Measurements from ENCODE around the gene WNT7A.

WNT7A gene

DNA sequence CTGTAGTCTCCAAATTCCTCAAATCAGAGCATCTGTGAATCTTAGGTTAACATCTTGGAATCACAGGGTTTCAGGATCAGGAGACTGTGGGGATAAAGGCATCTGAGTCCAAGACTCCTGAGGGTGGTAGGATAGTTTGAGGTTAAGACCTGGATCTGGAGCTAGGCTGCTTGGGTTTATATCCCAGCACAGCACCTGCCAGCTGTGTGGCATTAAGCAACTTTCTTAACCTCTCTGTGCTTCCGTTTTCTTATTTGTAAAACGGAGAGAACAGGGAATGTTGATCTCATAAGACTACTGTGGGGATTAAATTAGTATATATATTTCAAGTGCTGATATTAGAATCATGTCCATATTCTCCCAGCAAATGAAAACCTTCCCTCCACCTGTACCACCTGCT is 33.6 kb downstream of the WNT7A start:
- no peak for DNase-seq (ENCODE audit: low read depth in 2 of 2)

DNA sequence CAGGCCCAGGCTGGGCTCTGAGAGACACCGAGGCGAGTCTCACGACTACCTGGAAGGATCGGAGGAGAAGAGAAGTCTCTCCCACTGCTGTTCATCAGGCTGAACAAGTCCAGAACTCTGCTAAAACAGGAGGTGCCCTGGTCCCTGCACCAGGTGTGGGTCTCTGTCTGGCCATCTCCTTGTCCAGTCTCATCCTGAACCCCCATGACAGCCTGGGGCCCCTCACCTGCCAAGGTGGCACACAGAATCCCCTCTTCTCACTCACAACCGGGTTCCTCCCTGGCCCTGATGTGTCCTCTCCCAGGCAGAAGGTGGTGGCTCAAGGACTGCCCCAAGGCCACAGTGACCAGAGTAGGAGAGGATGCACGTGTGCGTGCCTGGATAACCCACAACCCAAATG is 34.1 kb downstream of the WNT7A start:
- no peak for DNase-seq (ENCODE audit: low read depth in 2 of 2)

DNA sequence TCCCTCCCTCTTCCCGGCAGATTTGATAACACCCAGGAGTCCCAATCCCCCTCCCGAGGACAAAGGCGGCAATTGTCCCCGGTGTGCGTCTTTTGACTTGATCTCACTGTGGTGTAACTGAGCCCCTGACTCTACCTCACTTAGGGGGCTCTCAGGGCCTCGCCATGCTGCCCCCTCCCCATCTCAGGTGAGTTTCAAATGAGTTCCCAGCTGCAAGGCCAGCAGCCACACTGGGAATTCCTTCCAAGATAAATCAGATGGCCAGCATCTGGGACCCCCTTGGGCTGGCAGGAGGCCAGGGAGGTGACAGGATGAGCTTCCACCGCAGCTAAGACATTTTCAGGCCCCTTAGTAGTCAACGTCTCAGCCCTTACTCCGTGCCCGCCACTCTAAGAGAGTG is 35.0 kb downstream of the WNT7A start:
- no peak for DNase-seq (ENCODE audit: low read depth in 2 of 2)

DNA sequence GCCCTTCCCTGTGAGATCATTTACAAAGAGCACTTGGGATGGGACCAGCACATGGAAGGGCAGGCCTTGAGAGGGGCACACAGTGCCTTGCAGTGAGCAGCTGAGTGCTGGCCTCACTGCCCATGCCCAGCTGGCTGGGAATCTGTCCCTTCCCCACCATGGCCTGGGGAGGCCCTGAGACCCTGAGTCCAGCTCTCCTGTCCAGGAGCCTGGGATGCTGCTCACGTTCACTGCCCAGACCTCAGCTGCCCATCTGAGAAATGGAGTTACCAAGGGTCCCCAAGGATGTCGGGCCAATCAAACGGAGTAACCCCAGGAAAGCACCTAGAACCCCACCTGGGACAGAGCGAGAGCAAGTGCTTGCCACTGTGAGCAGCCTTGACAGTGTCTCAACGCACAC is 35.6 kb downstream of the WNT7A start:
- DNase-seq (ENCODE audit: low read depth in 2 of 2): no peak

DNA sequence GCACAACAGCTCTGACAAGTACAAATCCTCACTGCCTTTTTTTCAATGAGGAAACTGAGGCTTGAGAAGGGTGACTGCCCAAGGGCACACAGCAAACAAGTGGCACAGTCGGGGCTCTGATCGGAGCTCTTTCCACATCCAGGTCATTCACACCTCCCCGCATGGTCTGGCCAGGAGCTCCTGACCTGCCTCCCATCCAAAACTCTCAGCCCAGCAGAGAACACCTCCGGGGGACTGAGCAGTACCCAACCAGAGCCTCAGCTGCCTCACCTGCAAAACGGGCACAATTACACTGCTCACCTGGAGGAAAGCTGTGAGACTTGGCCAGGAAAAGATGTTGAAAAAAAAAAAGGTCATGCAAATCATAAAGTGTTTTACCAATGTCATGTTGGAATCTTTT is 36.5 kb downstream of the WNT7A start:
- no peak for DNase-seq (ENCODE audit: low read depth in 2 of 2)

DNA sequence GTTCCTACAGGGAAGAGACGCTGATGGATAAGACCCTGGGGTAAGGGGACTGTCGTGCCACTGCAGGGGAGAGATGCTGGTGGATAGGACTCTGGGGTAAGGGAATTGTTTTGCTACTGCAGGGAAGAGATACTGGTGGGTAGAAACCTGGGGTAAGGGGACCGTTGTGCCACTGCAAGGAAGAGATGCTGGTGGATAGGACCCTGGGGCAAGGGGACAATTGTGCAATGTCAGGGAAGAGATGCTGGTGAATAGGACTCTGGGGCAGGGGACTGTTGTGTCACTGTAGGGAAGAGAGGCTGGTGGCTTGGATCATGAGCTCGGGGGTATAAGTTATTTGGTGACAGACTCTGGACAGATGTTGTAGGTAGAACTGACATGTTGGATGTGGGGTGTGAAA is 37.6 kb downstream of the WNT7A start:
- DNase-seq (ENCODE audit: low read depth in 2 of 2): no peak

DNA sequence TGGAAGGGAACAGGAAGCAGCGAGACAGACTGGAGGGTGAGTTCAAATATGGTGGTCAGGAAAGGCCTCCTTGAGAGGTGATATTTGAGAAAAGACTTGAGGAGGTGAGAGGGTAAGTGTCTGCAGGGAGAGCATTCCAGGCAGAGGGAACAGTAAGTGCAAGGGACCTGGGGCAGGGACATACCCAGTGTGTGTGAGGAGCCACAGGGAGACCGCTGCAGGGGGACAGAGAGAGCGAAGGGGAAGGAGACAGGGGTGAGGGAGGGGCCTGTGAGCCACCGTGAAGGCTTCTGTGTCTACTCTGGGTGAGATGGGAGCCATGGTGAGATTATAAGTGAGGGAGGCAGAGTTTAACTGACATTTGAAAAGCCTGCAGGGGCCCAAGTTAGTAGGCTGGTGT is 38.0 kb downstream of the WNT7A start:
- DNase-seq (ENCODE audit: low read depth in 2 of 2): no peak

DNA sequence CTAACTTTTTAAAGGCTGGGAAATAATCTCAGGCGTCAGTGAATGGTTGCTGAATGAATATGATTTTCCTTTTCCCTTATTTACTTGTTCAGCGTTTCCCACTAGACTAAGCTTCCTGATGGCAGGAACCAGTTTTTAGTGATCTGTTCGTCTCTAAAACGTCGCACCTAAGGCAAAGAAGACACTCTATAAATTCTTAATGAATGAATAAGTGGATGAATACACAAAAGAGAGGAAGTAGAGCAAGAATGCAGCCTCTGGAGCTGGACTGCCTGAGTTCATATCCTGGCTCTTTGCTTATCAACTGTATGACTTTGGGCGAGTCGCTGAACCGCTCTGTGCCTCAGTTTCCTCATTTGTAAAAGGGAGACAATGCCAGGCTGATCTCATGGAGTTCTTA is 38.7 kb downstream of the WNT7A start:
- no peak for DNase-seq (ENCODE audit: low read depth in 2 of 2)

DNA sequence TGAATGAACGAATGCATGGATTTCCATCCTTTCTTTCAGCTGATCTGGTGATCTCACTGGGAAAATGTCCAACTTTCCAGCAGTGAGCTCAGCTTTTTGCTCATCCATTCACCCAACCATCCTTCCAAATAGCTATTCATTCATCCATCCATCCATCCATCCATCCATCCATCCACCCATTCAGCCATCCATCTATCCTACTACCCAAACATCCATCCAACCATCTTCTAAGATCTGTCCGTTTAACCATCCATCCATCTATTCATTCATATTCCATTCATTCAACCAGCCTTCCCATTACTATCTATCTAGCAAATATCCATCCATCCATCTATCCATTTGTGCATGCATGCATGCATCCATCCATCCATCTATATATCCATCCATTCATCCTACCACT is 39.4 kb downstream of the WNT7A start:
- DNase-seq (ENCODE audit: low read depth in 2 of 2): no peak

DNA sequence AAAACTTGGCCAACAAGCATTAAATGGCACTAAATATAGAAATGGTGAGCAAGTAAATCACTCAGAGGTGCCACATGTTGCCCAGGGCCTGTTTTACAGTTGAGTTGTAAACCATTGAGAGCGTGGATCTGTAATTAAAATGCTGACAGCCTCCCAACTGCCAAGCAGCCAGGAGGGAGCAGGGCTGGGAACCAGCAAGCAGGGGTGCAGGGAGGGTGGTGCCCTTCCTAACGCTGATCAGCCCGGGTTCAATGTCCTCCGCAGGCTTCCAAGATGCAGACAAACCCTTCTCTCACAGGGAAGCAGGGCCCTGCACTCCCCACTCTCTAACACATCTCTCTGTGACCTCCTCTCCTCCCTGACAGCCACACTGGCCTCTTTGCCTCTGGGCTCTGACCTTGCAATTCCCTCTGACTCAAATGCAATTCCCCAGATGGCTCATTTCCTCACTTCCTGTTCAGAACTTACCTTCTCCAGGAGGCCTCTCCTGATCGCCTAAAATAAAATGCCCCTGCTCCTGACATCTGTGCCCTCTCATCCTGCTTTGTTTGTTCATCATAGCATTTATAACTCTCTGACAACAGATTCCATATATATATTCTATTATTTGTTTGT is 40.0 kb downstream of the WNT7A start:
- no peak for DNase-seq (ENCODE audit: low read depth in 2 of 2)

DNA sequence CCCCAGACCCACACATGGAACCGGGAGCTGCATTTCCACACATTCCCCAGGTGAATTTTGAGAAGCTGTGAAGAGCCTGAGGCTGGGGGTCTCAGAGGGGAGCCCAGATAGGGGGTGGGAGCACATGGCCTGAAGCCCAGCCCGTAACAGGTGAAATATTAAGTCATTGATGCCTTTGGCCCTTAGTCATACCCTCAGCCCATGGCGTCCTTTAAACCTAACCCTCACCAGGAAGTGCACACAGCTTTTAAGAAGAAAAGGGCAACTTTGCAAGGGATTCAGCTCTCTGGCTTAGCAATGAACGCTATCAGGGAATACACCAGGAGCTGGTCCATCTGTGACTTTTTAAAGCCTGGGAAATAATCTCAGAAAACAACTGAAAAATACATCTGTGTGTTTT is 40.6 kb downstream of the WNT7A start:
- DNase-seq (ENCODE audit: low read depth in 2 of 2): no peak

DNA sequence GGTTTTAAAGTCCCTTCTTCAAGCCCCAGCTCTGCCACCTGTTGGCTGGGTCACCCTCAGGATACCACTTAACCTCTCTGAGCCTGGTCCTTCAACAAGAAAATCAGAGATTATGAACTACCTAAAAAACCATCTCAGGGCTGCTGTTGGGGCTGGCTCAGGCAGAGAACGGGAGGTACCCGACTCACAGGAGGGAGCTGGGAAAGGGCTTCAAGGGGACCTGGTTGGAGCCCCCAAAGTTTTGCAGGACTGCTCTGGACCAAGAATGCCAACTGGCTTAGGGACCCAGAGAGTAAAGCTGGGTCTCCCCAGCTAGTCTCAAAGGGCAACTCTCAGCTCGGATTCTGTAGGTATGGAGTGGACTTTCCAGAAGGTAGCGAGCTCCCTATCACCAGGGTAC is 41.5 kb downstream of the WNT7A start:
- DNase-seq (ENCODE audit: low read depth in 2 of 2): no peak

DNA sequence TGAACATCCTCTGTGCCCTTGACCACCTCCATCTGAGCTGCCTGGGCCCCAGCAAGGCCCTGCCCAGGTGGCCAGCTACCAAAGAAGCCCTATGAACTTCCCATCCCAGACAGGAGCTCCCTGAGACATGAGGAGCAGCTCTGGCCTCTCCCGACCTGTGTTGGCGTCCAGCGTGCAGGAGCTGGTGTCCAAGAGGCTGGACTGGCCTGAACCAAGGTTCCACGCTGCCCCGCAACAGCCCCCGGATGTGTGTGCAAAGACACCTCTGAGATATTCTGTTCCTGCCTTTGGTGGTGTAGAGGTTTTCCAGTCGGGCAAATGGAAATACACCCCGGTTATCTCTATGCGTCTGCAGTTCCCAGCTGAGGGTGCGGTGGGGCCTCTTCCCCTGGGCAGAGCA is 42.1 kb downstream of the WNT7A start:
- no peak for DNase-seq (ENCODE audit: low read depth in 2 of 2)

DNA sequence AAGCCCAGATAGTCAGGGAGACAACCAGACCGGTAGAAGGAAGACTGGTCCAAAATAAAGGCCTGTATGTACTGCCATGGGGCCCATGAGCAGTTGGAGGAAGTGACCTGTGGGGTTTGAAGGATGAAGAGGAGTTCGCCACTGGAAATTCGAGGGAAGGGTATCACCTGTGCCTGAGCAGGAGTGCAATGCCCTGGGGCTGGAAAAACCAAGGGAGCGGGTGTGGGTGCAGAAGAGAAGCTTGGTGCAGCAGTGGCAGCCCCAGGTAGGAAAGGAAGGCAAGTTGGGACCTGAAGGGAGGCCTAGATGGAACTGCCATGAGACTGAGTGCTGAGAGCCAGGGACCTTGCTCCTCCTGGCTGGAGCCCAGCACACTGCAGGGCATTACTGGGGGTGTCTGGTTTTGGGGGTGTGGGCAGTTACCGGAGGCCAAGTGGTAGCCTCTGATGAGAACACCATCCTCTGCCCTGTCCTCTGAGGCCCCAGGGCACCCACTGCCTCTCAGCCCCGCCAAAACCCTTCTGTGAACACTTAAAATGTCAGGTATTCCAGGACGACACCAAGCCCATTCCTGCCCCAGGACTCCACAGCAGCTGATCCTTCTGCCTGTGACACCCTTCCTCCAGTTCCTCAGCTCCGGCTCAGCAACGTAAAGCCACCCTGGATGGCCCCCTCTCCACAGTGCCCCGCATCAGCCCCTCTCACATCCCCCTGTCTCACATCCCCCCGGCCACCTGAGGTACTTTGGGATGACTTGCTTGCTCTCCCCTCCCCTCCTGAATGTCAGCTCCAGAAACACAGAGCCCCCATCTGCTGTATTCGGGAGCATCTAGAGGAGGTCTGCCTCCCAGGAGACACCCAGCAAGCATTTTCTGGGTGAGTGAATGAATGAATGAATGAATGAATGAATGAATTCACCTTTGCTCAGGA is 42.9 kb downstream of the WNT7A start:
- no peak for DNase-seq (ENCODE audit: low read depth in 2 of 2)

DNA sequence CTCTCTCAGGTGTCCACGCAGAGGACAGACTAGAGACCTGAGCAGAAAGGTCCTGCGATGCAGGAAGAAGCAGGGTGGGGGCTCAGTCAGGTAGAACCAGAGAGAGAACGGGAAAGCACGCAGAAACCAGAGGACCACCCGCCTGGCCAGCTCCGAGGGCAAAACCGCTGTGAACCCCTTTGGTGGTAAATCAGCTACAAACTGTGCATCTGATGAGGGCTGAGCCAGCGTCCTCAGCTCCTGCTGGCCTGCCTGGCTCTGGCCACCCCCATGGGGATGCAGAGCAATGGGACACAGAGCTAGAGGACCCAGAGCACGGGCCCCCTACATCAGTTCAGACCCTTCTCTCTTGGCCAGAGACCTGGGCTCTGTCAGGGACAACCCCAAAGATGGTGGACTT is 44.6 kb downstream of the WNT7A start:
- DNase-seq (ENCODE audit: low read depth in 2 of 2): no peak

DNA sequence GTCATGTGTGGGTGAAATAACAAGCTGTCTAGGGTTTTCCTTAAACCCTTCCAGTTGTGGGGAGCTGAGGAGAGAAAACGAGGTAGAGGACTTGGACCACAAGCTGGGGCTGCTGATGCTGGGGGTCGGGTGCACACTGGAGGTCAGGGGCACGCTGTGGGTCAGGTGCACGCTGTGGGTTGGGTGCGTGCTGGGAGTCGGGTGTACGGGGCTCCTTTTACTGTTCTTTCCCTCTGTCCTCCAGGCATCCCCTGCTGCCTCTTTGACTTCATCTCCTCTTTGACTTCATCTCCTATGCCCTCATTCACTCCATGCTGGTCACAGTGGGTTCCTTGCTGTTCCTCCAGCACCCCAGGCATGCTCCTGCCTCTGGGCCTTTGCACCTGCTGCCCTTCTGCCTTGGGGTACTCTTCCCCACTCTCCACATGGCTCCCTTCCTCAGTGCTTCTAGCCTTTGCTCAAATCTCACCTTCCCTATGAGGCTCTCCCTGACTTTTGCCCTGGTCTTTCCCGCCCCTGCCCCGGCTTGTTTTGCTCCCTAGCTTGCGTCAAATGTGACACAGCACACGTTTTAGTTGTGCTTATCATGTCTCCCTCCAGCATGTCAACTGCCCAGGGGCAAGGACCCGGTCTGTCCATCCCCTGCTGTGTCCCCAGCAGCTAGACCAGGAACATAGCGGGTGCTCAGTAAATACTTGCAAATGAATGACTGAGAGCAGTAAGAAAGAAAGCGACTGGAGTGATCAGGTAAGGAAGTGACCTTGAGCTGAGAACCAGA is 45.4 kb downstream of the WNT7A start:
- no peak for DNase-seq (ENCODE audit: low read depth in 2 of 2)

DNA sequence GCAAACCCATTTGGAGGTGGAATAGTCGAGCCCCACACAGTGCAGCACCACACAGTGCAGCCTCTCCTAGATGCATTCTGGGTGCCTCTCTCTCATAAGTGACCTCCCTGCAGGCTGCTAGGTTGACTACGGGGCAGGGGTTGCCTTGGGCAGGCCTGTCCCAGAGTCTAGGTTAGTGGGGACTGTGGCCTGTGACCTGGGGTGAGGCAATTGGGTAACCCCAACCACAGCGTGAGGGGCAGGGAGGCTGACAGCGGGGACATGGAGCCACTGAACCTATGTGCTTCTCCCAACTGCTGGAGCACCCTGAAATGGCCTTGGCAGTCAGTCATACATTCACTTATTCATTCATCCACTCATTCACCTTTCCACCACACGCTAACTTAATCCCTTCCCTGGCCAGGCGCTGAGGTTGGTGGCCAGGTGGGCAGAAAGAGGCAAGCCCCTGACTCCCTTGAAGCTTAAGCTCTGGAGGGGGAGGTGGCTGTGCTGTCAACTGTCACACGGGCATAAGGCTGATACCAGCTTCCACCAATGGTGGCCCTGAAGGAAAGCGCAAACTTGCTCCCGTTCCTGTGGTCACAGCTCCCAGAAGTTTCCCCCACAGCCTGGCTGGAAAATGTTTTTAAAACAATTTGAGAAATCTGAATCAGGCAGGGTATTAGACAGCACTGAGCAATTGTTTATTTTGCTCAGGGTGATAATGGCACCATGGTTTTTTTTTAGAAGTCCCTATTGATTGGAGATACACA is 46.2 kb downstream of the WNT7A start:
- DNase-seq (ENCODE audit: low read depth in 2 of 2): no peak

DNA sequence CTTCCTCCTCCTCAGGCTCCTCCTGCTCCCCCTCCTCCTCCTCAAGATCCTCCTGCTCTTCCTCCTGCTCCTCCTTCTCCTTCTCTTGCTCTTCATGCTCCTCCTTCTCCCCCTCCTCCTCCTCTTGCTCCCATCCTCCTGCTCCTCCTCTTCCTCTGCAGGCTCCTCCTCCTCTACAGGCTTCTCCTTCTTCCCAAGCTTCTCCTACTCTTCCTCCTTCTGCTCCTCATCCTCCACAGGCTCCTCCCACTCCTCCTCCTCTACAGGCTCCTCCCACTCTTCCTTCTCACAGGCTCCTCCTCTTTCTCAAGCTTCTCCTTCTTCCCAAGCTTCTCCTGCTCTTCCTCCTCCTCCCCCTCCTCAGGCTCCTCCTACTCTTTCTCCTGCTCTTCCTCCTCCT is 47.7 kb downstream of the WNT7A start:
- DNase-seq (ENCODE audit: low read depth in 2 of 2): no peak

DNA sequence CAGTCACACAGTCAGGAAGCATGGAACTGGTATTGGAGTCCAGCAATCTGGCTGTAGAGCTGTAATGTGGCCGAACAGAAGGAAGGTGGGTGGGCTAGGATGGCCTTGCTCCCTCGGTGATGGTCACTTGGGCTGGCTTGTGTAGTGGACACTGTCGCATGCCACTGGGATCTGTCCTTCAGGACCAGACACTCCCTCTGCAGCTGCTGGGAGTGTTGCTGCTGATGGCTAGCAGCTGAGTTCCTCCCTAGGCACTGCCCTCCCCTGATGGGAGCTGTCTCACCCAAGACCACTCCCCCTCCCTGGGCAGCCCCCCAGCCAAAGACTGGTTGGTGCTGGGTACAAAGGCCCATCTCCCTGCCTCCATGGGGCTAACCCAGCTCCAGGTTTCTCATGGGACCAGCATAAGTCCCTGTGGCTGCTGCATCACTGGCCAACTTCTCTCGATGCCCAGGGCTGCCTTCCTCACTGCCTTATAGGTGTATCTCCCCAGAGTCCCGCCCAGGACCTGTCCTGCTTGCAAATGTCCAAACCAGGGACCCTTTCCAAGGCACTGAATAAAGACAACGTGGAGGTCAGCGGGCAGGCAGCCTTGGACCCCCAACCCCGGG is 48.4 kb downstream of the WNT7A start:
- DNase-seq (ENCODE audit: low read depth in 2 of 2): no peak

DNA sequence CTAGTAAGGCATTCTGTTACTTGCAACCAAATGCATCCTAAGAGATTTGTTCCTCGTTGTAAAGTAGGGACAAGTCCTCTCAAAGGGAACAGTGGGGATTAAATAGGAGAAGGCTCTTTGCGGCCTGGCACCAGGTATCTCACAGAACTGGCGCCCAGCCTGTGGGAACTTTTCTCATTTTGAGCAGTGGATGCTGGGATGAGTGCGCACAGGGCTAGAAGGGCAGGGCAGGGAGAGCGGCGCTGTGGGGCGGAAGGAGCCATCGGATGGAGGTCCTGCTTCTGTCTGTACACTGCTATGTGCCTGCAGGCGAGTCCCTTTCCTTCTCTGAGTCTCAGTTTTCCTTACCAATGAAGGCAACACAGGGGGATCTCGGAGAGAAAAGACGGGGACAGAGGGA is 50.6 kb downstream of the WNT7A start:
- DNase-seq (ENCODE audit: low read depth in 2 of 2): no peak

DNA sequence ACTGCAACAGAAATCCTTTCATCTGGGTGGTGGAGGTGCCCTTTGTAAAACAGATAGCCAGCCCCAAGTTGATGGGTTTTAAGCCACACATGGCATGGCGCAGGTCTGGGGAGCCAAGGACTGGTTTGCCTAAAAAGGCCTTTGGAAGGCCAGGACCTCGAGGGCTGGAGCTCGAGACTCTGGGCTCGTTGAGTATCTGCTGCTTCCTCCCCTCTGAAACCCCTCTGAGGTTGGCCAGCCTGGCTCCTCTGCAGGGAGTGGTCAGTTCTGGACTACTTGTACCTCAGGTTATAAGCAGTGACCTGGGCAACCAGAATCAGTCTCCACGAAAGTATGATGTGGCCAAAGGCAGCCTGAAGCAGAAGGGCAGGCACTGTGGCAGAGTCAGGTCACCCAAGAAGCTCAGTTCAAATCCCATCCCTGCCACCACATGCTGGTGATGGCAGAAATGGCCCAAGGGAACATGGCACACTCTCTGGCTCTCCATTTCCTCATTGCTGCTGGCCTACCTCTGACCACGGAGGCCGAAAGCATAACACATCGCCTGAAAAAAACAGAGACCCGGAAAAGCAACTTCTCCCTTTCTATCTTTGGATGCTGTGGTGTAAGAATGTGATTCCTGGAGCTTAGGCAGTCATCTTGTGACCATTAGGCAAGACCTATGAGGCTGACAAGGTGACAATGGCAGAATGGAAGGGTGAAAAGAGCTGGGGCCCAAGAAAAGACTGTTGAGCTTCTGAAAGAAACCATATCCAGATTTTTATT is 51.2 kb downstream of the WNT7A start:
- no peak for DNase-seq (ENCODE audit: low read depth in 2 of 2)

Data from stimulated activated CD4-positive, alpha-beta T cell treated with anti-CD3 and anti-CD28 coated beads, Interleukin-1b, Interleukin-23, amount 100 ng/mL, for 4 hours (primary cell).